GM04503 (cell line): ENCODE measurements around the gene EIF3D.
"Not testable (repeated sequence)": the region's sequence is repeated elsewhere in the genome, so short reads cannot be mapped to it uniquely, and the experiment has no call there.

Experiments
- DNase-seq: peaks from one replicate; pipeline ENCODE4 v3.0.0-alpha.2; 2012; ENCODE audit warnings: low read depth

The EIF3D gene

DNA sequence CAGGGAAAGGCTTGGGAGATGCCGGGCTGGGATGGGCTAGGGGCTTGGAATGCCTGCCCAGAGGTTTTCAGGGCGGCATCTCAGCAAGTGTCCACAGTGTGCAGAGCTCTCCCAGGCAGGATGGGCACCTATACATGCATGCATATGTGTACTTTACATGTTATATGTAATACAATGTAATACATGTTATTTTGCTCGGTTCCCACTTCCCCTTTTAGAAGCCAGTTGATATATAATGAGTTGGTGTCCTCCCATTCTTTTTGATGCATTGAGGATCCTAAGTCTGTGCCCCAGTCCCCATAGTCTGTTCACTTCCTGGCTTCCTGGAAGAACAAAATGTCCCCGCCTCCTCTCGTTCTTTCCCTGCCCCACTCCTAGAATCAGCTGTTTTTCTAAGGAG, 20.1 kb upstream of the EIF3D start:
- no peak for DNase-seq

DNA sequence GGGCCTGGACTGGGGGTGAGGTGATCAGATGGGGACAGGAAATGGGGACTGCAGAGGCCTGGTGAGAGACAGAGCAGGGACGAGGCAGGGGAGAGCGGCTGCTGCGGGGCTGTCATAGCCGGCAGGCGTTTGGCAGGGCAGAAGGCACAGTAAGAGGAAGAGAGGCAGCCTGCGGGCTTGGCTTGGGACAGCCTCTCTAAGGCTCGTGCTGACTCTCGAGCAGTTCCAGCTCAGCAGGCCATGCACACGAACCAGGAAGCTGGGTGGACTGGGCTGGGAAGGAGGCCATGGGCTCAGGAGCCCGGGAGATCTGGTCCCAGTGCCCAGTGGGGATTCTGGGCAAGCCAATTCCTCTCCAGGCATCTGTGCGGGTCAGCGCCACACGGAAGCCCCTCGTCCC, 19.6 kb upstream of the EIF3D start:
- no peak for DNase-seq

DNA sequence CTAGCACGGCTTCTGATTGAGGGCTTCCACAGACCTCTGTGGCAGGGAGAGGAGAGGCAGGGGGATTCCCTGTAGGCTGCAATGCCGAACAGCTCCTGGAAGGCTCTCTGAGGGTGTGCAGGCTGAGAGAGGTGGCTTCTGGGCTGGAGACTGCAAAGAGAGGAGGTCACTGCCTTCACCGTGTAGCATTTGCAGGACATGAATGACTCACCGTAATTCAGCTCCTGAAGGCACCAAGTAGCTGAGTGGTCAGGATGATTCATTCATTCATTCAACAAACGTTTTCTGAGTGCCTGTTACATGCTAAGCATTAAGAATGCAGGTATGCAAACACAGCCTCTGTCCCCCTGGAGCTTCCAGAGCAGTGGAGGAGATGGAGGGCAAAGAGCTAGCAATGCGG, 18.0 kb upstream of the EIF3D start:
- peak; percentile 32 for DNase-seq

DNA sequence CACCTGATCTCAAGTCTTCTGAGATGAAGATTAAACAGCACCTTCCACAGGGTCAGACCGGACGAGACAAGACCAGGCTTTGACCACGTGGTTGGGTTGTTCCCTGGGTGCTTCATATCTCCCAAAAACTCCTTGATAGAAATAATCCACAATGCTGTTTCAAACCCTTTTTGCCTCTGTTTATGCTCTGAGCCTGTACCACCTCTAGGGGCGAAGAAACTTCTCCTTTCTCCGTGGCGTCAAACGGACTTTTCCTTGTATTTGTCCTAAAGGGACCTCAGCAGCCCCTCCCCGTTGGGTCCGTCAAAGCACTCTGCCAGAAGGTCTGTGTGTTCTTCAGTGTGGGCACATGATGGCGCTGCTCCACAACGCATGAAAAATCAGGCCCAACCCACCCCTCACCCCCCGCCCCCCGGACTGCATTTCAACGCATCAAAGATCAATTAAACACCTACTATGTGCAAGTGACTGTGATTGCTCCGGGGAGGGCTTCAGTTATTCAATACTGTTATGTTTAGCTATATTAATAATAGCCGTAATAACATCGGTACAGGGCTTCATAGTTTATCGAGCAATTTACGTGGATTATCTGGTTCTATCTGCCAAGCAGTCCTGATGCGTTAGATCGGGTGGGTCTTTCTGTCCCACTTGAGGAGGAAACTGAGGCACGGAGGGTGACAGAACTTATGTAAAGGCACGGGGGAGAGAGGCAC, 17.3 kb upstream of the EIF3D start:
- DNase-seq: no peak

DNA sequence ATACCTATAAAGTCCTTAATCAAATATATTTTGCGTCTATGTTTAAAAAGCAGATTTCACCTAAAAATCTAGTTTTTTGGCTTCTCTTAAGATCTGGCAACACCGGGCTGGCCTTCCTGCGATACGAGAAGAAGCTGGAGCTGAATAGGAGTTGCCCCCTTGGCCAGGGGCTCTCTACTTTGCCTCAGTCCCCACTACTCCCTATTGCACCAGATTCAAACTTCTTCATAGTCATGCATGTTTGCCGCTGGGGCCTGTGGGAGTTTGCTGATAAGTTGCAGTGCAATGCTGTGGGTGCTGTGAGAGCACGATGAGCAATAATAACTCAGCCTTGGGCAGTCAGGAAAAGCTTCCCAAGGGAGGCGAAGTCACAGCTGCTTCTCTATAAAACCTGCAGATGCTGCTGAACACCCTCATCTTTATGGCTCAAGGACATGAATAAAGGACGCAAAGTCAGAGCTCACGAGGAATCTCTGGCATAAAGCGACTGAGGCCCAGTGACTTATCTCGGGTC, 15.2 kb upstream of the EIF3D start:
- peak; percentile 53 for DNase-seq

DNA sequence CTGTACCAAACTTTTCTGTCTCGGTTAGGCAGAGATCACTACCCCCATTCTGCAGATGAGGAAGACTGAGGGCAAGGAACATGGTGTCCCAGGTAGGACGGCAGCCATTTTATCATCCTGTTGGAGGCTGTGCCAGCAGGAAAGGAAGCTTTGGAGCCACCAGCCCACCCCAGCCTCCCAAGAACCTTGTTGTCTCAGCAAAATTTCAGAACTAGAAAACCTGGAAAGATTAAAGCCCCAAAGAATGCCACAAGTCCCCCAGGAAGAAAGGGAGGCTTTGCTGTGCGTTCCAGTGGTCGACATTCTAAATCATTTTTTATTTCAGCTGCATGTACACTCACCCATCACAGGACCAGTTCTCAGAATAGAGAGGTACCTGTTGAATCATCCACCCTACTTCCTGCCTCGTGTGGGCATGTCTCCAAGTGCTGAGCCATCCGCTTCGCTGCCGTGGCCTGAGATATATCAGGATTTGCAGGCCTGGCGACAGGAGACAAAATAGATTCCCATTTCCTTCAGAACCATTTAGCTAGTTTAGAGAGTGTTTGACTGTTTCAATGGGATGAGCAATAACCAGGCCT, 13.0 kb upstream of the EIF3D start:
- DNase-seq: peak; percentile 82

DNA sequence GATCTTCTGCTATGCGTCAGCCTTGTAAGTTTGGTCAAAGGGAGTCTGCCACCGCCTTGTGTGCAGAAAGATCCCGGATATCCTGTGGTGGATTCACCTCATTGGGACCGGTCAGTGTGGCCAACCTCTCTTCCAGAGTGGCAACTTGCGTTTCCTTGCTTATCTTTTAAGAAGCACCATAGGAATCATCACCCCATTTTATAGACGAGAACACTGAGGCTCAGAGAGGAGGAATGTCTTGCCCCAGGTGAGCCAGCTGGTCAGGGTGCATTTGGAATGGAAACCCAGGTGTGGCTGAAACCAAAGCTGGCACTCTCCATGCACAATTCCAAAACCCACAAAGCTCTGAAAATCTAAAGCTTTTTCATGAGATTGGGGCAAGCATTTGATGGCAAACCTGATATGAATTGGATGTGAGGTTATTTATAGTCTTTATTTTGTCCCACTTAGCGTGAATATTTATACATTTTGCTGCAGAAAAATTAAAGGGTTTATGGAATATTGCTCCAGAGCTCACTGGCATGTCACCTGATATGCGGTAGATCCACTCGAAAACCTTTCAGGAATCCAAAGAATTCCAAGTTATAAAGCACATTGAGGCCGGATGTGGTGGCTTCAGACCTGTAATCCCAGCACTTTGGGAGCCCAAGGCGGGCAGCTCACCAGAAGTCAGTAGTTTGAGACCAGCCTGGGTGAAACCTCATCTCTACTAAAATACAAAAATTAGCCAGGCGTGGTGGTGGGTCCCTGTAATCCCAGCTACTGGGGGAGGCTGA, 12.1 kb upstream of the EIF3D start:
- DNase-seq: no peak

DNA sequence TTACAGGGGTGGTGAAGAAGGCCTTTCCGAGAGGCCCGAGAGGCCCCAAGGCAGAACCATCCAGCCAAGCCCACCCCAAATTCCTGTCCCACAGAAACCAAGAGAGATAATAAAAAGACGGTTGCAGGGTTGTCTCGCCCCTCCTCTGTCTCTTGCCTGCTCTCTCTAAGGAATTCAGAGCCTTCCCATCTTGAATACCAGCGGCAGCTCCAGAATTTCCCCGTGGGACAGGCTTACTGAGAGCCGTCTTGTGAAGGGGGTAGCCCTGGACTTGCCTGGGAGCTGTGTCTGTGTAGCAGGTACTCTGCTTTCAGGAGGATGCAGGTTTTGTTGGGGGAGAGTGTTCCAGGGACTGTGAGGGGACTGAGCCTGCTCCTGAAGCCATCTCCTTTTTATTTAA, 9.6 kb upstream of the EIF3D start:
- DNase-seq: no peak

DNA sequence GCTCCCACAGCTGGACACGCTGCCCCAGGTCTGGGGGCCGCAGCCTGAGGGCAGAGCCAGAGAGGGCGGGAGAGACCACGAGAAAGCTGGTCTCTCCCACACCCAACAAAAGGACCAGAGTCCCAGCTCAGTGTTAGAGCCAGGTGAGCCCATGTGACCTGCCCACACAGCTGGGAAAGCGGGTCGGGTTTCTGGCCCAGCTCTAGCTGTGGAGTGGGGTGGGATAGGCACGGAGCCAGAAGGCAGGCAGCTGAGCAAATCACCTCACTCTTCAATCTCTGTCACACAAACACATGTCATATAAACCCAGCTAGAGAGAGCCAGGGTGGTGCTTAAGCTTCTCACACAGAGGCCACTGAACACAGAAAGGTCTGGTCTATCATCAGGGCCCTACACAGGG, 7.8 kb upstream of the EIF3D start:
- DNase-seq: no peak

DNA sequence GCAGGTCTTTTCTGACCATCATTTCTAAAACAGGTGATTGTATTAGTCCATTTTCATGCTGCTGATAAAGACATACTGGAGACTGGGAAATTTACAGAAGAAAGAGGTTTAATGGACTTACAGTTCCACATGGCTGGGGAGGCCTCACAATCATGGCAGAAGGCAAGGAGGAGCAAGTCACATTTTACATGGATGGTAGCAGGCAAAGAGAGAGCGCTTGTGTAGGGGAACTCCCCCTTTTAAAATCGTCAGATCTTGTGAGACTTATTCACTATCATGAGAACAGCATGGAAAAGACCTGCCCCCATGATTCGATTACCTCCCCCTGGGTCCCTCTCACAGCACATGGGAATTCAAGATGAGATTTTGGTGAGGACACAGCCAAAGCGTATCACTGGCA, 4.4 kb upstream of the EIF3D start:
- DNase-seq: not testable (repeated sequence)

DNA sequence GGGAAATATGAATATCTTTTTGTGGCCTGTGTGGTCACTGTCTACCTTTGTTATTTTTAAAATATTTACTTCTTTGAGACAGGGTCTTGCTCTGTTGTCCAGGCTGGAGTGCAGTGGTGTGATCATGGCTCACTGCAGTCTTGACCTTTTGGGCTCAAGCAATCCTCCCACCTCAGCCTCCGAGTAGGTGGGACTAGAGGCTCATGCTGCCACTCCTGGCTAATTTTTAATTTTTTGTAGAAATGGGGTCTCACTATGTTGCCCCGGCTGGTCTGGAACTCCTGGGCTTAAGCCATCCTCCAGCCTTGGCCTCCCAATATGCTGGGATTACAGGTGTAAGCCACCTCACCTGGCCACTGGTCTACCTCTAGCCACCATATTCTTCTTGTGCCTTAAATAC, 3.5 kb upstream of the EIF3D start:
- no peak for DNase-seq

DNA sequence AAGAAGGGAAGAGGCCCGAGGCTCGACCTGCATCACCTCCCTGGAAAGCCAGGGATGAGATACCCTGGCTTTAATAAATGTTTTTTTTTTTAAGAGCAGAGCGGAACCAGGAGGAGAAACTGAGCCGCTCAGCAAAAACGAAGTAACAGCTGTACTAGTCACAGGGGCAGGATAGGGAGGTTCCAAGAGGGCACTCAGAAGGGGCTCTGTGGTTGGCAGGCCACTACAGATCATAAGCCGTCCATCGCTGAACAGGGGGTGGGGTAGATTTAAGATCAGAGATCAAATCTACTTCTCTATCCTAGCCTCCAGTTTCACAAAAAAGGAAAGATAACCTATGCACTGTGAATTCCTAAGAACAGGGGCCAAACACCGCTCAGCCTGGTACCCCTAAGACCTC, 625 bp downstream of the EIF3D start:
- DNase-seq: no peak

DNA sequence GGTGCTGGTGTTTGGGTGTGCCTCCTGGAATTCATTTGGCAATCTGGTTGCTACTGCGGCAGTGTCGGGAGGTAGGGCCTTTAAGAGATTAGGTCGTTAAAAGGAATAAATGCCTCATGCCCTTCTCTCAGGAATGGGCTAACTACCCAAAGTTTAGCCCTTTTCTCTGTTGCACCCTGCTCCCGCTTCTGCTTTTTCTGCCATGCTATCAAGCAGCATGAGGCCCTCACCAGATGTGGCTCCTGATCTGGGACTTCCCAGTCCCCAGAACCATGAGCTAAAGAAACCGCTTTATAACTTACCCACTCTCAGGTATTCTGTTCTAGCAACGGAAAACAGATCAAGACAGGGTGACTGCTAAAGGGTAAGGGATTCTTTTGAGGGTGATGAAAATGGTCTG, 6.3 kb downstream of the EIF3D start:
- no peak for DNase-seq

DNA sequence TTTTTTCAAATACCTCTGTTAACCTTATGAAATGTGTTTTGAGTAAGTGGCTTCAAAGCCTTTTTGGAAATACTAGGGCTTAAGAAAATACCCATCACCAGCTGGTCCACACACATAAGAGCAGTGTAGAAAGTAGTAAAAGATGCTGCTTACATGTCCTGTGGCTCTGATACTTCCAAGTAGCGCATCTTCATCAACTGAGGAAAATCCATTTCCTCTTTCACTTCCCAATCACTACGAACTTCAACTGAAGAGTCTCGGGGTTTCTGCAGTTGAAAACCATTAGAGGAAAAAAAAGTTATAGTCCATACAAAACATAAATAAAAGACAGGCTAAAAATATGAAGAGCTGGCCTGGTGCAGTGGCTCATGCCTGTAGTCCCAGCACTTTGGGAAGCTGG, 8.5 kb downstream of the EIF3D start:
- DNase-seq: no peak

DNA sequence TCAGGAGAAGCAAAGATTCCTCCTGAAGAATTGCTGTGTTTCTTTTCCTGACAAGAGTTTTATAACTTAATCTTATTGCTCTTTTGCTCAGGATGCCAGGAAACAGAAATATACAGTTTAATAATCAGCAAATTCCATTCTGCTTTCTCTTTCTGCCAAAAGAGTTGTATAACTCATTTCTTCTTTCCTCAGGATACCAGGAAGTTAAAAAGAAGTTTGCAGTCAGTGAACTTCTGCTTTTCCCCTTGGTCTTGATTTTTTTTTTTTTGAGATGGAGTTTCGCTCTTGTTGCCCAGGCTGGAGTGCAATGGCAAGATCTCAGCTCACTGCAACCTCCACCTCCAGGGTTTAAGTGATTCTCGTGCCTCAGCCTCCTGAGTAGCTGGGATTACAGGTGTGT, 9.1 kb downstream of the EIF3D start:
- not testable (repeated sequence) for DNase-seq

DNA sequence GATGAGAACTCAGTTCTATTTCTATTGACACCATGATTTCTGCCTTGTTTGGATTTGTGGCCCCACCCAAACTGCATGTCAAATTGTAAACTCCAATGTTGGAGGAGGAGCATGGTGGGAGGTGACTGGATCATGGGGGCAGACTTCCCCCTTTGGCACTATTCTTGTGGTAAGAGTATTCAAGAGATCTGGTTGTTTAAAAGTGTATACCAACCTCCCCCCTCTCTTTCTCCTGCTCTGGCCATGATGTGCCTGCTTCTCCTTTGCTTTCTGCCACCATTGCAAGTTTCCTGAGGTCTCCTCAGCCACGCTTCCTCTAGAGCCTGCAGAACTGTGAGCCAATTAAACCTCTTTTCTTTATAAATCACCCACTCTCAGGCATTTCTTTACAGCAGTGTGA, 14.2 kb downstream of the EIF3D start:
- no peak for DNase-seq

DNA sequence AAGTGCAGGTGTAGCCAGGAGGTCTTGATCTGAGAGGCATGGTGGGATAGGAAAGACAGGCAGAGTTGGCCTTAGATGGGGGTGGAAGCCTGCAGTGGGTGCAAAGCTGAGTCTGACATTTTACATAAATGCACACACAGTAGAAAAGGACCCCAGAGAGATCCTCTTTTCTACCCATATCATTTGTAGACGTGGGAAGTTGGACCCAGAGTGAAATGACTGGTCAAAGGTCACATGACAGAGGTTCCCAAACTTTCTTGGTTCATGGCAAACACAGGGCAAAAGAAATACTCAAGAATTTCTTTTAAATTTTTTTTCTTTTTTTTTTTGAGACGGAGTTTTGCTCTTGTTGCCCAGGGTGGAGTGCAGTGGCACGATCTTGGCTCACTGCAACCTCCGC, 16.0 kb downstream of the EIF3D start:
- no peak for DNase-seq

DNA sequence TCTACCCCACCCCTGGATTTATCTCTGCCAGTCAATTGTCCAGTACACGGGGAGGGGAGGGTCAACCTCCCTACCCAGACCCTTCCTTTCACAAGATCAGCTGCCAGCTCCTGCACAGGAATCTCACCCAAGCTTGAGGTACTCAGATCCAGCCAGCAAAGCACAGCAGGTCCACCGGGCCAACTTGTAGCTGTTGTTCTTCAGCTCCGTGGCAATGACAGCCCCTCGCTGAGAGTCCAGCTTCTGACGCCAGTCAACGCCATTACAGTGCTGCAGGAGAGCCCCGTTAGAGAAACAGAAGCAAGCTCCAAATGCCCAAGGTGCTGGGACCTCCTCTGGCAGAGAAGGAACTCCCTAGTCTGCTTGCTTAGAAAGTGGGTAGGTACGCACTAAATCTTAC, 16.6 kb downstream of the EIF3D start:
- no peak for DNase-seq

DNA sequence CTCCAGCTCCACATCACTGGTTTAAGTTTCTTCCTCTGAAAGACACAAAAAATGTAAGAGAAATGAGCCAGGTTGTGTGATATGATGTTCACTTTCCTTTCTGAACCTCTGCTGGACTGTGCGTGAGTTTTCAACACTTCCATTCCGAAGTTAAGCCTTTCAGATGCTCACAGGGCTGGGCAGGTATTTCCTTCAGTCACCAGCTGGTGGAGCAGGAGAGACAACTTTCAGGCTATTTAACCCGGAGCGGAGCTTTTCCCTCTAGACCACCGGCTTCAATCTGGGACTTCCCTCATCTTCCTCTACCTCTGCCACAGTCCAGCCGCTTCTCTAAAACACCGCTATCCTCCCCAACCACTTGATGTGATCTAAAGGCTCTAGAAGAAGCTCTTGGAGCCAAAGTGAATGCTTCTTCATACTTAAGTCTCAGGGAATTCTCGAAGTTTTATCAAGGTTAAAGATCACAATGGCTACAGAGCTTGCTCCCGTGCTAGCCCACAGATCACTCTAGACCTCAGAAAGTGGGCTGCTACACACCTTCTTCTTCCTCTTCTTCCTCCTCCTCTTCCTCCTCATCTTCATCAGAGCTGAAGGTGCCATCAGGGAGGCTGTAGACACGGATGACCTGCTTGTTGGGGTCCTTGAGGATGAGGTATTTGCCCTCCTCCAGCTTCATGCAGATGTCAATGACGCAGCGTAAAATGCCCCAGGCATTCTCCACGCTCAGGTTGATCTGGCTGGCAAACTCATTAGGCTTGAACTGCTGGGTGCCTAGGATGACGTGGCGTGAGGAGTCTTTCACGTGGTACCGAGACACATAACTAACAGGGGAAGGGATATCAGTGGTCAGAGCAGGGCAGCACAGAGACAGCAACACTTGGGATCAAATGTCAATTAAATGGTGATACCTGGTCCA, 17.7 kb downstream of the EIF3D start:
- no peak for DNase-seq

DNA sequence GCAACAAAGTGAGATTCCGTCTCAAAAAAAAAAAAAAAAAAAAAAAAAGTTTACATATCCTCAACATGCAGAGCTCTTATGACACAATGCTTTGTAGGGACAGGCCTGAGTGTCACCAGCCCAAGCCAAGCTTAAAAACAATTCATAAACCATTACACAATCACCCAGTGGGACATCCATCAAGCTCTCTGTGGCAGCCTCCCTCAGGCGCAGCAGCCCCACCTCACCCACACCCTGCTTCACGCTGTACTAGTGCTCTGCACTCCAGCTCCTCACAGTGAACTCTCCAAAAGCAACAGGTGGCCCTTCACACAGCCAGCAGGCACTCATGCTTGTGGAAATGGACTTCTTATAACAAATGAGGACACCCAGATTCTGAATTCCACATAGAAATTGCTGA, 18.6 kb downstream of the EIF3D start:
- no peak for DNase-seq

DNA sequence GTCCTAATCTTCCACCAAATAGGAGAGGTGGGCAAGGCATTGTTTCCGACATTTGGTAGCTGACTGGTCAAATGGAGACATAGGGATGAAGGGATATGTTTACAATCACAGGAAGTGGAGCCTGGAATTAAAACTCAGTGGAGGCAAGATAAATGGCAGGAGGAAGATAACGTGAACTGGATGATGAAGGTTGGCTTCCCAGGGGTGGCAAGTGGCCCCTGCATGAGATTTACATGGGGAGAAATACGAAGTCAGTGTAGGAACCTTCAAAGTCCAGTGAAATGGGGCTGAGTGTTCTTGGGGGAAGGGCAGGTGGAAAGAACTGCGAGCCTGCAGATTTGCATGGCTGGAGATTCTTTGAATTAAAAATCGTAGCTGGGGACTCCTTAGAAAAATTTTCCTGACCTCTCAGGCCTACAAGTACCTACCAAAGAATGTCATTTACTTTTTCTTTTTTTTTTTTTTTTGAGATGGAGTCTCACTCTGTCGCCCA, 21.4 kb downstream of the EIF3D start:
- no peak for DNase-seq
